SK-N-SH treated with all-trans-retinoic acid at 6 μM for 48 hours (cell line): ENCODE measurements around the gene KAT7.

Experiments
- ATAC-seq: fragments of 200-7000 bp; cut with Tn5 transposase; 3 replicates; pipeline ENCODE4 v1.9.1; 2020; ENCODE audit warnings: mild to moderate bottlenecking, moderate library complexity
- ARNTL ChIP-seq: fragments of 450-650 bp; formaldehyde crosslinking; IDR thresholded peaks from 2 replicates; pipeline ENCODE4 v1.5.0; 2020; ENCODE audit warnings: low read depth, mild to moderate bottlenecking, moderate library complexity, borderline replicate concordance
- BACH2 ChIP-seq: fragments of 250-450 bp; sonication (Bioruptor Pico); IDR thresholded peaks from 2 replicates; pipeline ENCODE4 v1.9.0; 2021; ENCODE audit warnings: mild to moderate bottlenecking, borderline replicate concordance
- CREB5 ChIP-seq: fragments of 250-450 bp; sonication (Bioruptor Pico); IDR thresholded peaks from 2 replicates; pipeline ENCODE4 v1.5.1; 2020; ENCODE audit warnings: low read depth, mild to moderate bottlenecking, moderate library complexity
- CSDC2 ChIP-seq: fragments of 250-450 bp; sonication (Bioruptor Pico); IDR thresholded peaks from 2 replicates; pipeline ENCODE4 v1.5.0; 2020; ENCODE audit warnings: mild to moderate bottlenecking, moderate library complexity
- GLIS3 ChIP-seq: fragments of 250-450 bp; sonication (Bioruptor Pico); IDR thresholded peaks from 2 replicates; pipeline ENCODE4 v1.5.0; 2020; ENCODE audit warnings: mild to moderate bottlenecking, moderate library complexity
- ISL1 ChIP-seq: fragments of 250-450 bp; sonication (Bioruptor Pico); IDR thresholded peaks from 2 replicates; pipeline ENCODE4 v2.1.2; 2022; ENCODE audit warnings: mild to moderate bottlenecking, moderate library complexity
- OSR1 ChIP-seq: fragments of 250-450 bp; sonication (Bioruptor Pico); IDR thresholded peaks from 2 replicates; pipeline ENCODE4 v1.8.0; 2022; ENCODE audit warnings: moderate library complexity, mild to moderate bottlenecking, inconsistent platforms
- POU6F1 ChIP-seq: fragments of 250-450 bp; sonication (Bioruptor Pico); IDR thresholded peaks from 2 replicates; pipeline ENCODE4 v1.8.0; 2021; ENCODE audit warnings: low read depth, mild to moderate bottlenecking, moderate library complexity, borderline replicate concordance
- PPARA ChIP-seq: fragments of 250-450 bp; sonication (Bioruptor Pico); IDR thresholded peaks from 2 replicates; pipeline ENCODE4 v1.5.0; 2020; ENCODE audit warnings: mild to moderate bottlenecking, borderline replicate concordance
- RARB ChIP-seq: fragments of 250-450 bp; sonication (Bioruptor Pico); IDR thresholded peaks from 2 replicates; pipeline ENCODE4 v1.8.0; 2021; ENCODE audit warnings: mild to moderate bottlenecking, moderate library complexity
- SNAI2 ChIP-seq: fragments of 250-450 bp; sonication (Bioruptor Pico); IDR thresholded peaks from 2 replicates; pipeline ENCODE4 v1.5.0; 2020; ENCODE audit warnings: mild to moderate bottlenecking, moderate library complexity
- TOX ChIP-seq: fragments of 250-450 bp; sonication (Bioruptor Pico); IDR thresholded peaks from 2 replicates; pipeline ENCODE4 v1.8.0; 2021; ENCODE audit warnings: mild to moderate bottlenecking, moderate library complexity, borderline replicate concordance
- ZC3H10 ChIP-seq: fragments of 250-450 bp; sonication (Bioruptor Pico); IDR thresholded peaks from 2 replicates; pipeline ENCODE4 v1.5.1; 2021; ENCODE audit warnings: mild to moderate bottlenecking, moderate library complexity
- ZFP30 ChIP-seq: fragments of 450-650 bp; formaldehyde crosslinking; IDR thresholded peaks from 2 replicates; pipeline ENCODE4 v1.5.0; 2022; ENCODE audit warnings: mild to moderate bottlenecking, moderate library complexity
- ZNF565 ChIP-seq: fragments of 450-650 bp; formaldehyde crosslinking; conservative IDR thresholded peaks from 2 replicates; pipeline ENCODE4 v1.5.0; 2020; ENCODE audit warnings: low read depth, mild to moderate bottlenecking, moderate library complexity
- ZNF70 ChIP-seq: fragments of 450-650 bp; formaldehyde crosslinking; IDR thresholded peaks from 2 replicates; pipeline ENCODE4 v1.5.0; 2020; ENCODE audit warnings: mild to moderate bottlenecking, moderate library complexity
- ZNF8 ChIP-seq: fragments of 450-650 bp; formaldehyde crosslinking; IDR thresholded peaks from 2 replicates; pipeline ENCODE4 v1.5.0; 2020; ENCODE audit warnings: mild to moderate bottlenecking, moderate library complexity
- TF ChIP-seq, protein P1 (sequence below): fragments of 250-450 bp; sonication (Bioruptor Pico); IDR thresholded peaks from 2 replicates; pipeline ENCODE4 v1.5.1; 2021; ENCODE audit warnings: mild to moderate bottlenecking, moderate library complexity
- TF ChIP-seq, protein P2 (sequence below): fragments of 250-450 bp; sonication (Bioruptor Pico); IDR thresholded peaks from 2 replicates; pipeline ENCODE4 v1.8.0; 2020; ENCODE audit warnings: mild to moderate bottlenecking, moderate library complexity, borderline replicate concordance
- TF ChIP-seq, protein P3 (sequence below): fragments of 250-450 bp; sonication (Bioruptor Pico); IDR thresholded peaks from 2 replicates; pipeline ENCODE4 v1.5.0; 2020; ENCODE audit warnings: mild to moderate bottlenecking, moderate library complexity

Gene KAT7

GRCh38 chr17:49745175-49746139 is 43.0 kb upstream of the KAT7 start:
- no peak for ATAC-seq
- no peak for TF ChIP-seq RARB (CRISPR knock-in tag)
- no peak for TF ChIP-seq TOX (CRISPR knock-in tag)
- no peak for TF ChIP-seq ISL1
- TF ChIP-seq OSR1 (CRISPR knock-in tag): no peak
- TF ChIP-seq ZFP30 (CRISPR knock-in tag): no peak
- no peak for TF ChIP-seq CSDC2 (CRISPR knock-in tag)
- no peak for TF ChIP-seq ZNF70 (CRISPR knock-in tag)
- no peak for TF ChIP-seq POU6F1
- TF ChIP-seq, protein P1, sequence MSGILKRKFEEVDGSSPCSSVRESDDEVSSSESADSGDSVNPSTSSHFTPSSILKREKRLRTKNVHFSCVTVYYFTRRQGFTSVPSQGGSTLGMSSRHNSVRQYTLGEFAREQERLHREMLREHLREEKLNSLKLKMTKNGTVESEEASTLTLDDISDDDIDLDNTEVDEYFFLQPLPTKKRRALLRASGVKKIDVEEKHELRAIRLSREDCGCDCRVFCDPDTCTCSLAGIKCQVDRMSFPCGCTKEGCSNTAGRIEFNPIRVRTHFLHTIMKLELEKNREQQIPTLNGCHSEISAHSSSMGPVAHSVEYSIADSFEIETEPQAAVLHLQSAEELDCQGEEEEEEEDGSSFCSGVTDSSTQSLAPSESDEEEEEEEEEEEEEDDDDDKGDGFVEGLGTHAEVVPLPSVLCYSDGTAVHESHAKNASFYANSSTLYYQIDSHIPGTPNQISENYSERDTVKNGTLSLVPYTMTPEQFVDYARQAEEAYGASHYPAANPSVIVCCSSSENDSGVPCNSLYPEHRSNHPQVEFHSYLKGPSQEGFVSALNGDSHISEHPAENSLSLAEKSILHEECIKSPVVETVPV (CRISPR knock-in tag): no peak
- TF ChIP-seq GLIS3 (CRISPR knock-in tag): no peak
- no peak for TF ChIP-seq BACH2
- no peak for TF ChIP-seq PPARA (CRISPR knock-in tag)
- no peak for TF ChIP-seq ZC3H10 (CRISPR knock-in tag)
- TF ChIP-seq, protein P2, sequence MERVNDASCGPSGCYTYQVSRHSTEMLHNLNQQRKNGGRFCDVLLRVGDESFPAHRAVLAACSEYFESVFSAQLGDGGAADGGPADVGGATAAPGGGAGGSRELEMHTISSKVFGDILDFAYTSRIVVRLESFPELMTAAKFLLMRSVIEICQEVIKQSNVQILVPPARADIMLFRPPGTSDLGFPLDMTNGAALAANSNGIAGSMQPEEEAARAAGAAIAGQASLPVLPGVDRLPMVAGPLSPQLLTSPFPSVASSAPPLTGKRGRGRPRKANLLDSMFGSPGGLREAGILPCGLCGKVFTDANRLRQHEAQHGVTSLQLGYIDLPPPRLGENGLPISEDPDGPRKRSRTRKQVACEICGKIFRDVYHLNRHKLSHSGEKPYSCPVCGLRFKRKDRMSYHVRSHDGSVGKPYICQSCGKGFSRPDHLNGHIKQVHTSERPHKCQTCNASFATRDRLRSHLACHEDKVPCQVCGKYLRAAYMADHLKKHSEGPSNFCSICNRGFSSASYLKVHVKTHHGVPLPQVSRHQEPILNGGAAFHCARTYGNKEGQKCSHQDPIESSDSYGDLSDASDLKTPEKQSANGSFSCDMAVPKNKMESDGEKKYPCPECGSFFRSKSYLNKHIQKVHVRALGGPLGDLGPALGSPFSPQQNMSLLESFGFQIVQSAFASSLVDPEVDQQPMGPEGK: no peak
- no peak for TF ChIP-seq ARNTL

- no peak for ATAC-seq
Measured at GRCh38 chr17:49746791-49747490, 41.5 kb upstream of the KAT7 start.

More at GRCh38 chr17:49746791-49747490, 41.5 kb upstream of the KAT7 start:
- no peak for TF ChIP-seq PPARA (CRISPR knock-in tag)
- no peak for TF ChIP-seq POU6F1
- no peak for TF ChIP-seq ISL1
- TF ChIP-seq ZNF70 (CRISPR knock-in tag): no peak
- TF ChIP-seq ZNF565 (CRISPR knock-in tag): no peak
- TF ChIP-seq ZNF8 (CRISPR knock-in tag): no peak
- no peak for TF ChIP-seq BACH2
- TF ChIP-seq CREB5 (CRISPR knock-in tag): no peak
- TF ChIP-seq, protein P3, sequence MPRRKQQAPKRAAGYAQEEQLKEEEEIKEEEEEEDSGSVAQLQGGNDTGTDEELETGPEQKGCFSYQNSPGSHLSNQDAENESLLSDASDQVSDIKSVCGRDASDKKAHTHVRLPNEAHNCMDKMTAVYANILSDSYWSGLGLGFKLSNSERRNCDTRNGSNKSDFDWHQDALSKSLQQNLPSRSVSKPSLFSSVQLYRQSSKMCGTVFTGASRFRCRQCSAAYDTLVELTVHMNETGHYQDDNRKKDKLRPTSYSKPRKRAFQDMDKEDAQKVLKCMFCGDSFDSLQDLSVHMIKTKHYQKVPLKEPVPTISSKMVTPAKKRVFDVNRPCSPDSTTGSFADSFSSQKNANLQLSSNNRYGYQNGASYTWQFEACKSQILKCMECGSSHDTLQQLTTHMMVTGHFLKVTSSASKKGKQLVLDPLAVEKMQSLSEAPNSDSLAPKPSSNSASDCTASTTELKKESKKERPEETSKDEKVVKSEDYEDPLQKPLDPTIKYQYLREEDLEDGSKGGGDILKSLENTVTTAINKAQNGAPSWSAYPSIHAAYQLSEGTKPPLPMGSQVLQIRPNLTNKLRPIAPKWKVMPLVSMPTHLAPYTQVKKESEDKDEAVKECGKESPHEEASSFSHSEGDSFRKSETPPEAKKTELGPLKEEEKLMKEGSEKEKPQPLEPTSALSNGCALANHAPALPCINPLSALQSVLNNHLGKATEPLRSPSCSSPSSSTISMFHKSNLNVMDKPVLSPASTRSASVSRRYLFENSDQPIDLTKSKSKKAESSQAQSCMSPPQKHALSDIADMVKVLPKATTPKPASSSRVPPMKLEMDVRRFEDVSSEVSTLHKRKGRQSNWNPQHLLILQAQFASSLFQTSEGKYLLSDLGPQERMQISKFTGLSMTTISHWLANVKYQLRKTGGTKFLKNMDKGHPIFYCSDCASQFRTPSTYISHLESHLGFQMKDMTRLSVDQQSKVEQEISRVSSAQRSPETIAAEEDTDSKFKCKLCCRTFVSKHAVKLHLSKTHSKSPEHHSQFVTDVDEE (CRISPR knock-in tag): no peak
- TF ChIP-seq SNAI2 (CRISPR knock-in tag): no peak
- TF ChIP-seq, all 23 proteins: peak for 0
